Esophagus (tissue), 2 donors: ENCODE results near the gene RPS17. TPM values are rescaled to one million over a fixed set of nuclear protein-coding genes. Genes with fewer than 3 reads are reported as not detected.

Experiments used
- H3K27ac ChIP-seq, 2 donors: one replicate each; pipeline ENCODE4 v1.5.1; 2013; ENCODE audit warnings: low read depth in 2 of 2, mild to moderate bottlenecking in 2 of 2, inconsistent platforms in 1 of 2, low read length in 1 of 2, moderate library complexity in 1 of 2
- H3K27me3 ChIP-seq, 2 donors: one replicate each; pipeline ENCODE4 v1.6.1; 2013; ENCODE audit warnings: low read length in 2 of 2, control low read depth in 1 of 2, mild to moderate bottlenecking in 1 of 2; ENCODE audit not compliant: insufficient read depth in 2 of 2, control insufficient read depth in 1 of 2
- H3K36me3 ChIP-seq, 2 donors: one replicate each; pipeline ENCODE4 v1.6.1; 2013; ENCODE audit warnings: low read length in 1 of 2; ENCODE audit not compliant: control insufficient read depth in 2 of 2, insufficient read depth in 2 of 2
- H3K4me1 ChIP-seq, 2 donors: one replicate each; pipeline ENCODE4 v1.6.1; 2013; ENCODE audit warnings: low read length in 1 of 2; ENCODE audit not compliant: control insufficient read depth in 2 of 2, insufficient read depth in 2 of 2
- H3K4me3 ChIP-seq, 2 donors: one replicate each; pipeline ENCODE4 v1.5.1; 2013; ENCODE audit warnings: low read length in 2 of 2, mild to moderate bottlenecking in 2 of 2, low read depth in 1 of 2, moderate library complexity in 1 of 2
- H3K9me3 ChIP-seq, 2 donors: one replicate each; pipeline ENCODE4 v1.6.1; 2013; ENCODE audit warnings: mild to moderate bottlenecking in 2 of 2, low read depth in 1 of 2, low read length in 1 of 2, moderate library complexity in 1 of 2; ENCODE audit not compliant: control insufficient read depth in 2 of 2, insufficient read depth in 1 of 2
- WGBS, 2 donors: extraction: QIAGEN DNeasy Blood & Tissue Kit; methylation state at CpG; one replicate each; pipeline ENCODE4 v1.1.7; 2013; 5-methylcytosine and 5-hydroxymethylcytosine counted together
- polyA plus RNA-seq, 2 donors: library from polyadenylated mRNA; stranded (reverse); fragments of 200-250 nt; gene quantifications; one replicate each; pipeline ENCODE4 v1.2.3, GENCODE V29; 2013
- donor health status: healthy with polysubstance abuse.
- donor health status: Bipolar disorder and iron deficiency.

RPS17 gene
- polyA plus RNA-seq, 2 donors, result 2,885 to 4,224 TPM

DNA sequence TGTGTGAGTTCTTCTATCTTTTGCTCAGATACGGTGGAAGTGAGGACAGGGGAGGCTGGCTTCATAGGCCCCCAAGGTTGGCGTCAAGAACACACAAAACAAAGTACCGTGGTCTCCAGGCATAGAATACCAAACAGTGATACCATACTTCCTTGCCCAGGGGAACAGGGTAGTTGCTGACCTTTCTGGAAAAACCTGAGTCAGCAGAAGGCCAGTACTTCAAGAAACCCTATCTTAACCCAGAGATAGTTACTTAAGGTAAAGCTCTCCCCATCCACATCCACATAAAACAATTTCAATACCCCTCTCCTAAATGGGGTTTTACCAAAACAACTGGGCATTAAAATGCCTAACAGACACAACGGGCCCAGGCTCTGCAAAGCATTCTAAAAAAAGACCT, 29.6 kb upstream of the RPS17 start:
- Histone ChIP-seq H3K36me3 (no peaks in the 10 kb centered on the region), H3K27me3 (no peaks in the 10 kb centered on the region), H3K27ac (no peak overlapping the region), H3K9me3 (no peaks in the 10 kb centered on the region), H3K4me3 (no peak overlapping the region), H3K4me1 (peaks cover 0 to 9% of the 10 kb centered on the region in 2 donors)
- WGBS, 2 donors, result 89 to 97% methylated on average over 4 of the region's 4 CpGs

DNA sequence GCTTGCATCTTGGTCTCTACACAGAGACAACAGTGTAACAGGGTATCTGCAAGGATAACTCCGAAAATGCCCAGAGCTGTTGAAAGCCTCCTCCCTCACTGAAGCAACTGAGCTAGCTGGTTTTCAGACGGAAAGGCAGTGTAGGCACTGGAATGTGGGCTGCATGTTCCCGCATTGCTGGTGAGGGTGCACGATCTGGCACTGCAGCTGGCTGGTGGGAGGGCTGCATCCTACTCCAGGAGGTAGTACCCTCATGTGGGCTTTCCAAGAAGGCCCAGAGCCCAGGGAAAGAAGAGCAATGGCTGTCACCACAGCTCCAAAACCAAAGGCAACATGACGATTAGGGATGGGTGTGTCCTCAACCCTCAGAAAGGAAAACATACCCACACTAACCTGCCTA, 28.7 kb upstream of the RPS17 start:
- Histone ChIP-seq H3K36me3 (no peaks in the 10 kb centered on the region), H3K9me3 (no peaks in the 10 kb centered on the region), H3K4me1 (peaks cover 0 to 9% of the 10 kb centered on the region in 2 donors), H3K27me3 (no peaks in the 10 kb centered on the region), H3K27ac (no peak overlapping the region), H3K4me3 (no peak overlapping the region)
- 80 to 85% methylated on average over 5 of the region's 5 CpGs for WGBS, 2 donors

DNA sequence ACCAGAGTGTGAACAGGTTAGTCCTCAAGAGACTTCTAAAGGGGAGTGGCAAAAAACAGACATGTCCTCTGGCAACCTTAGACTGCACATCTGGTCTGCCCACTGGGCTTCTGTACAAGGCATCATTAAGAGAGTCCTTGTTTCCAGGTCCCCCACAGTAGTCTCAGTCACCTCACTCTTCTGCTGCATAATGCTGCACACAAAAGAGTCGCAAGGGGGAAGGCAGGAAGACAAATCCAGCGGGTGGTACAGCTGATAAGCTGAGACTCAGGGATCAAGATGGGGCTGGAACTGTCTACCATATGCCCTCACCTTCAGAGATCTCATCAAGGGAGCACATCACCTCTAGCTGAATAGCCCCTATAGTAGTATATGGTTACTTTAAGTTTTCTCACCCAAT, 27.4 kb upstream of the RPS17 start:
- no peaks in the 10 kb centered on the region for H3K9me3 ChIP-seq
- H3K27me3 ChIP-seq, result no peaks in the 10 kb centered on the region
- H3K4me3 ChIP-seq, result no peak overlapping the region
- no peak overlapping the region for H3K27ac ChIP-seq
- peaks cover 0 to 9% of the 10 kb centered on the region in 2 donors for H3K4me1 ChIP-seq
- H3K36me3 ChIP-seq, result no peaks in the 10 kb centered on the region
- WGBS, 2 donors, result 80 to 91% methylated on average over 2 of the region's 2 CpGs

DNA sequence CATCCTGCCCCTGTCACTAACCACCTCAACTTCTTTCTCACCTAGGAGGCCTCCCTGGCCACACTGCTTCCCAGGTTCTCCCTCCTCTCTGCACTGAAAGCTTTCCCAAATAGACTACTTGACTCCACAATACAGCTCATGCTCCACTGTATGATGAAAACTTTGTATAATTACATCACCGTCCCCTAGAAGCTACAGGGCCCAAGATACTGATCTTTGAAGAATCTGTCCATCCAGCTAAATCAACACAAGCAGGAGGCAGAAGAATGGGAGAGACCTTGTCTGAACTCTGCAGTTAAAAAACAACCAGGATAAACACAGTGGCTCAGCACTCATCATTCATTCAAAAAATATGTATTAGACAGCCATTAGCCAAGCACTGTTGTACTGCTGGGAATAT, 26.4 kb upstream of the RPS17 start:
- H3K36me3 ChIP-seq, result no peaks in the 10 kb centered on the region
- no peaks in the 10 kb centered on the region for H3K27me3 ChIP-seq
- no peak overlapping the region for H3K27ac ChIP-seq
- WGBS, 2 donors, result 82 to 93% methylated on average over 1 of the region's 1 CpG
- peaks cover 0 to 2% of the 10 kb centered on the region in 2 donors for H3K4me1 ChIP-seq
- no peak overlapping the region for H3K4me3 ChIP-seq
- H3K9me3 ChIP-seq, result no peaks in the 10 kb centered on the region

DNA sequence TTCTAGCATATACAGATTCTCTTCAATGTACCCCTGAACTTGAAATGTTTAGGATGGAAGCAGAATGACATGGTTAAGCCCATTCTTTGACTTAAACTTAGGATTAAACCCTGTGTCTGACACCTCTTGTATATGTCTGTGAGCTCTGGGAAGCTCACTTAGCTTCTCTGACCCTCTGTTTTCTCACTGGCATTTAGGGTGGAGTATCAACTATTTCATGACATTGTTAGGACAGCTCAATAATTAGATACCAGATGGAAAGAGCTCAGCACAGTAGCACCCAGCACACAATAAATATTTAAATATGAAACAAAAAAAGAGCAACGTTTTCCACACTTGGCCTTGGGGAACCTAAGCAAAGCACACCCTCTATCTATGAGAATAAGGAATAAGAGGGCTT, 18.2 kb upstream of the RPS17 start:
- Histone ChIP-seq H3K27me3 (no peaks in the 10 kb centered on the region), H3K4me3 (no peak overlapping the region), H3K4me1 (no peaks in the 10 kb centered on the region), H3K27ac (no peak overlapping the region), H3K9me3 (no peaks in the 10 kb centered on the region), H3K36me3 (no peaks in the 10 kb centered on the region)
- 47 to 51% methylated on average over 1 of the region's 1 CpG for WGBS, 2 donors

DNA sequence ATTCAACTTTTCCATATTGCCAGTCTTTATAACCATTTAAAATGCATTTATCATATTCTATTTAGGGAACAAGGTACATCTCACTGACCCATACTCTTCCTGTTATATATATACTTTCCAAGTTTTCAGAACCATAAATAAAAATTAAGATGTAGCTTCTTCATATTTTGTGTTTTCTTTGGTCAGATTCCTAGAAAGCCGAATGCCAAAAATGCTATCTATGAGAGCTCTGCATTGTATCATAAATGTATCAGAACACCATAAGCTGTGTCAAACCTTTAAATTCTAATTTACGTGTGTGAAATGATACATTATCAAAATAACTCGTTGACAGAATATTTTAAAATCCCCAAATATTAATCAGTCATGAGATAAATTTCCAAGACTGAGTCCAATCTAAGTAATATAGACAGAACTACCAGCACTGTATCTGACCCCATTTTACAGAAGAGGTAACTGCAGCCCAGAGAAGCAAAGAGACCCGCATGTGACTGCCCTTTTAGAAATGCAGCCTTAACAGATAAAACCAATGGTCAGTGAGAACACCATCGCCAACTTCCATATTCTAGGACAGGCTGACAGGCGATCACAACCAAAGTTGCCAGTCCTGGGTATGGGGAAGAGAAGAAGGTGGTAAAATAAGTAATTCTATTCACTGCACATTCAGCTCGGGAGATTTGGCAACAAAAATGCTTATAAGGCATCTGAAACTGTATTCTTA, 16.2 kb upstream of the RPS17 start:
- H3K9me3 ChIP-seq, result no peaks in the 10 kb centered on the region
- no peaks in the 10 kb centered on the region for H3K36me3 ChIP-seq
- no peaks in the 10 kb centered on the region for H3K4me1 ChIP-seq
- H3K27ac ChIP-seq, result no peak overlapping the region
- H3K27me3 ChIP-seq, result no peaks in the 10 kb centered on the region
- WGBS, 2 donors, result 86 to 88% methylated on average over 7 of the region's 7 CpGs
- no peak overlapping the region for H3K4me3 ChIP-seq

DNA sequence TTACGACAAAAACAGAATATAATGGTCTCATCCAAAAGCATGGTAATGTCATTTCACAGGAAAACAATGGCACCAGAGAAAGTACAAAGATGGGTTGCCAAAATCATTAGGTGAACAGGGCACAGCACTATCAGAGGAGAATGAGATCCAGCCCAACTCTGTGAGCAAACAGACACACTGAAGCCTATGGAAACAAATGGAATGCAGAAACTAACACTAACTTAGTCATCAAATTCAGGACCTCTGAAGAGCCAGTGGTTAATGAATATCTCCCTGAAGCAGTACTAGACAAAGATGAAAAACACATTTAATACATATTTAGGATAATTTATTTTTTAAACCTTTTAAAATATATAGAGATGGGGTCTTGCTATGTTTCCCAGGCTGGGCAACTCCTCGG, 14.6 kb upstream of the RPS17 start:
- WGBS, 2 donors, result 76 to 84% methylated on average over 2 of the region's 2 CpGs
- H3K4me1 ChIP-seq, result no peaks in the 10 kb centered on the region
- no peaks in the 10 kb centered on the region for H3K36me3 ChIP-seq
- no peak overlapping the region for H3K4me3 ChIP-seq
- H3K9me3 ChIP-seq, result no peaks in the 10 kb centered on the region
- H3K27me3 ChIP-seq, result no peaks in the 10 kb centered on the region
- no peak overlapping the region for H3K27ac ChIP-seq

DNA sequence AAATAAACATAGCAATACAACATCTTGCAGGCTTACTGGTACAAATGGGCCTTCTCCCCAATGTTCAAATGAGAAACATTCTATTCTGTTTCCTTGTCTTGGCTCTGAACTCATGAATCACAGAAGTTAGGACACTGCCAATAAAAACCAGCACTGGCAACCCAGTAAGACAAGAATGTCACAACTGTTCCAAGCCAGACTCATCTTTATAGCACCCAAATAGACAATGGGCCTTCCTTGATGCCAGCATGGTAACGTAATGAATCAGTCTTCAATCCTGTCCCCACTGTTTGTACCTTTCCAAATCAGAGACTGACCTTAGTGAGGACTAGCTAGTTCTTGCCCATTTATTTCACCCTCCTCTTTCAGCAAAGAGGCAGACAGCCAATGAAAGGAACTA, 14.1 kb upstream of the RPS17 start:
- Histone ChIP-seq H3K27me3 (no peaks in the 10 kb centered on the region), H3K27ac (no peak overlapping the region), H3K4me3 (no peak overlapping the region), H3K4me1 (no peaks in the 10 kb centered on the region), H3K36me3 (no peaks in the 10 kb centered on the region), H3K9me3 (no peaks in the 10 kb centered on the region)
- WGBS, 2 donors, result 55 to 59% methylated on average over 1 of the region's 1 CpG

DNA sequence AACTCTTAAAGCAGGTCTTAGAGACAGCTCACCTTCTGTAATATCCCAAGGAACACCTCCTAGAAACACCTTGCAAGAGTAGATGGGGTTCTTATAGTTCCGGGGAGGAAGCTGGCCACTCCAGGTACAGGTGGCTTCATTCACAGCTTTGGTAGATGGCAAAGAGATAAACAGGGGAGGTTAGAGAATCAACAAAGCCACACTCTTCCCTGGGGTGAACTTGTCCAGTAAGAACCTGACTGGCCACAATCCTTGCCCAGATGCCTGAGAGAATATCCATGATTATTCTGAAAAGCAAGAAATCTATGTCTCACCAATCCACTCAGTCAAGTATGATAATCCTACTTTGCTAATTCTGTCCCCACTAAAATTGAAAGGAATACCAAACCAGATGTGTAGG, 13.6 kb upstream of the RPS17 start:
- Histone ChIP-seq H3K4me3 (no peak overlapping the region), H3K27ac (no peak overlapping the region), H3K27me3 (no peaks in the 10 kb centered on the region), H3K36me3 (no peaks in the 10 kb centered on the region), H3K4me1 (no peaks in the 10 kb centered on the region), H3K9me3 (no peaks in the 10 kb centered on the region)
- WGBS, 2 donors, result 87 to 90% methylated on average over 1 of the region's 1 CpG

DNA sequence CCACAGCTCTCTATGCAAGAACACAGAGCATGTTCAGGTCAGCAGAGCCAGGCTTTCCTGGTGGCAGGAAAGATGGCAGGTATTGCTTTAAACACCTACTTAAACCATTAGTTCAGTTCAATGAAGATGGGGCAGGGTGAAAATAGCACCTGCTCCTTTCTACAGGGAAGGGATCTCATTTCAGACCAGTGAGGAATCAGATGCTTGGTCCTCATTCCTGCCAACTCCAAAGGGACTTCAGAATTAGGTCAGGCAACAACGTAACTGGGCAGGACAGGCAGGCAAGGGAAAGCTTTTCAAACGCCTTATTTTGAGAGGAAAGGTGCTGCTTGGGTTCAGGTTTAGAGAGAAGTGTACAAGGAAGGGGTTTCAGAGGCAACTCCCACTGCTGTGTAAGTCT, 12.6 kb upstream of the RPS17 start:
- Histone ChIP-seq H3K4me1 (no peaks in the 10 kb centered on the region), H3K27me3 (no peaks in the 10 kb centered on the region), H3K9me3 (no peaks in the 10 kb centered on the region), H3K36me3 (no peaks in the 10 kb centered on the region), H3K4me3 (no peak overlapping the region), H3K27ac (no peak overlapping the region)
- WGBS, 2 donors, result 70 to 81% methylated on average over 2 of the region's 2 CpGs
